Ovary (tissue), 3 donors: ENCODE data around the gene USP32.
A peak's percentile ranks its signal among the peaks of the same experiment; 100 is the strongest.

Source experiments
- CTCF ChIP-seq, 3 donors: fragments of 450-650 bp in 2 of 3; fragments of 200-600 bp in 1 of 3; IDR thresholded peaks; one replicate each; pipeline versions ENCODE4 v1.5.1 to v1.8.0; 2016 to 2022; ENCODE audit warnings: antibody characterized with exemption in 3 of 3, mild to moderate bottlenecking in 1 of 3
- EP300 ChIP-seq: sonication (generic); formaldehyde crosslinking; IDR thresholded peaks from one replicate; pipeline ENCODE4 v1.6.1; 2017; ENCODE audit warnings: antibody characterized with exemption
- POLR2A ChIP-seq: fragments of 450-650 bp; IDR thresholded peaks from one replicate; pipeline ENCODE4 v1.6.1; 2017; ENCODE audit warnings: antibody characterized with exemption, mild to moderate bottlenecking, moderate library complexity
- donor health status: DM: no; HTN: no; CAD: no.

GRCh38 chr17:60139438-60140285 lies 252.3 kb downstream of the USP32 start:
- no peak for TF ChIP-seq POLR2A
- peak in 2 of 3 donors; percentile 28 to 31 for TF ChIP-seq CTCF (IDR thresholded peaks at IDR 0.05)
- TF ChIP-seq EP300: no peak
